Measurements from ENCODE around the gene EHMT1. TPM values are rescaled to one million over a fixed set of nuclear protein-coding genes. Genes with fewer than 3 reads are reported as not detected.

Gene EHMT1
- total RNA-seq, 6 experiments from 2014 or later = 26.8 to 51.9 (median 36.7) TPM

DNA sequence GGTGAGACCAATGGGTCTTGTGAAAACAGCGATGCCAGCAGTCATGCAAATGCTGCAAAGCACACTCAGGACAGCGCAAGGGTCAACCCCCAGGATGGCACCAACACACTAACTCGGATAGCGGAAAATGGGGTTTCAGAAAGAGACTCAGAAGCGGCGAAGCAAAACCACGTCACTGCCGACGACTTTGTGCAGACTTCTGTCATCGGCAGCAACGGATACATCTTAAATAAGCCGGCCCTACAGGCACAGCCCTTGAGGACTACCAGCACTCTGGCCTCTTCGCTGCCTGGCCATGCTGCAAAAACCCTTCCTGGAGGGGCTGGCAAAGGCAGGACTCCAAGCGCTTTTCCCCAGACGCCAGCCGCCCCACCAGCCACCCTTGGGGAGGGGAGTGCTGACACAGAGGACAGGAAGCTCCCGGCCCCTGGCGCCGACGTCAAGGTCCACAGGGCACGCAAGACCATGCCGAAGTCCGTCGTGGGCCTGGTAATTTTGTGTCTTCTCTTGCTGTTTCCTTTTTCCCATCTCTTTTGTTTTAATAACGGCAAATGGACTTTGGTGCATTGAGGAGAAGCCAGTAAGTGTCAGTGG, 98.0 kb downstream of the EHMT1 start:
- H3K9me3 ChIP-seq = no peaks in the 10 kb centered on the region
- WGBS (ENCODE audit: insufficient coverage, low coverage, low lambda C conversion rate, missing lambda C conversion rate) = 94% methylated on average over 6 of the region's 25 CpGs
- no peaks in the 10 kb centered on the region for H3K4me1 ChIP-seq
- H3K36me3 ChIP-seq = peaks cover 0 to 27% (median 3%) of the 10 kb centered on the region in 4 donors
- ATAC-seq = no peak
- intact Hi-C loops (cut with DNase I) = no loop called here
- no peak overlapping the region for H3K27ac ChIP-seq
- DNase-seq = no peak
- H3K4me3 ChIP-seq = no peak overlapping the region
- H3K27me3 ChIP-seq = no peaks in the 10 kb centered on the region
- TF ChIP-seq POLR2A (IDR thresholded peaks at IDR 0.05) = no peak
- TF ChIP-seq, protein P1, sequence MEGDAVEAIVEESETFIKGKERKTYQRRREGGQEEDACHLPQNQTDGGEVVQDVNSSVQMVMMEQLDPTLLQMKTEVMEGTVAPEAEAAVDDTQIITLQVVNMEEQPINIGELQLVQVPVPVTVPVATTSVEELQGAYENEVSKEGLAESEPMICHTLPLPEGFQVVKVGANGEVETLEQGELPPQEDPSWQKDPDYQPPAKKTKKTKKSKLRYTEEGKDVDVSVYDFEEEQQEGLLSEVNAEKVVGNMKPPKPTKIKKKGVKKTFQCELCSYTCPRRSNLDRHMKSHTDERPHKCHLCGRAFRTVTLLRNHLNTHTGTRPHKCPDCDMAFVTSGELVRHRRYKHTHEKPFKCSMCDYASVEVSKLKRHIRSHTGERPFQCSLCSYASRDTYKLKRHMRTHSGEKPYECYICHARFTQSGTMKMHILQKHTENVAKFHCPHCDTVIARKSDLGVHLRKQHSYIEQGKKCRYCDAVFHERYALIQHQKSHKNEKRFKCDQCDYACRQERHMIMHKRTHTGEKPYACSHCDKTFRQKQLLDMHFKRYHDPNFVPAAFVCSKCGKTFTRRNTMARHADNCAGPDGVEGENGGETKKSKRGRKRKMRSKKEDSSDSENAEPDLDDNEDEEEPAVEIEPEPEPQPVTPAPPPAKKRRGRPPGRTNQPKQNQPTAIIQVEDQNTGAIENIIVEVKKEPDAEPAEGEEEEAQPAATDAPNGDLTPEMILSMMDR (IDR thresholded peaks at IDR 0.05) = no peak

GRCh38 chr9:137717776-137718327, 99.0 kb downstream of the EHMT1 start:
- no peak for DNase-seq
- H3K4me3 ChIP-seq = no peak overlapping the region
- peak in 1 of 4 donors; percentile 18 for ATAC-seq
- H3K27me3 ChIP-seq = no peaks in the 10 kb centered on the region
- TF ChIP-seq, protein P1 (IDR thresholded peaks at IDR 0.05) = no peak
- TF ChIP-seq POLR2A (IDR thresholded peaks at IDR 0.05) = no peak
- 96% methylated on average over 5 of the region's 28 CpGs for WGBS (ENCODE audit: insufficient coverage, low coverage, low lambda C conversion rate, missing lambda C conversion rate)
- H3K27ac ChIP-seq = no peak overlapping the region
- no peaks in the 10 kb centered on the region for H3K9me3 ChIP-seq
- H3K36me3 ChIP-seq = peaks cover 0 to 27% (median 3%) of the 10 kb centered on the region in 4 donors
- intact Hi-C loops (cut with DNase I) = no loop called here
- H3K4me1 ChIP-seq = no peaks in the 10 kb centered on the region

DNA sequence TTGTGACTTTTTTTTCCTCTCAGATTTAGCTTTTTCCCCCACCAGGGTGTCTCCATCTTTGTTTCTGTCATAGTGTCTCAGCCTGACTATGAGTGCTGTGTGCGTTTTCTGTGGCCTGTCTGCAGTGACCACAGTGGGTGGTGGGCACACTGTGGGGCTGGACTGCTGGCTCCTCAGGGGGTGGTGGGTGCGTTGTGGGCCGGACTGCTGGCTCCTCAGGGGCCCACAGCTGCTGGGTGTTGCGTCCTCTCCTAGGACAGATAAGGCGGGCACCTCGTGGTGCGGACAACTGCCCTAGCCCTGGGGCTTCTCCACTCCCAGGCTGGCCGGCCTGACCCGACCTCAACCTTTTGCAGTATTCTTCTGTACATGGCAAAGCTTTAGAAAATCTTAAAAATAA, 100.4 kb downstream of the EHMT1 start:
- TF ChIP-seq, protein P1 (IDR thresholded peaks at IDR 0.05) = no peak
- TF ChIP-seq POLR2A (IDR thresholded peaks at IDR 0.05) = no peak
- no peak overlapping the region for H3K27ac ChIP-seq
- DNase-seq (no peak), ATAC-seq (no peak)
- no peaks in the 10 kb centered on the region for H3K4me1 ChIP-seq
- H3K9me3 ChIP-seq = no peaks in the 10 kb centered on the region
- H3K36me3 ChIP-seq = peaks cover 0 to 27% (median 3%) of the 10 kb centered on the region in 4 donors
- no peak overlapping the region for H3K4me3 ChIP-seq
- H3K27me3 ChIP-seq = no peaks in the 10 kb centered on the region
- intact Hi-C loops (cut with DNase I) = no loop called here
- 85% methylated on average over 3 of the region's 9 CpGs for WGBS (ENCODE audit: insufficient coverage, low coverage, low lambda C conversion rate, missing lambda C conversion rate)

DNA sequence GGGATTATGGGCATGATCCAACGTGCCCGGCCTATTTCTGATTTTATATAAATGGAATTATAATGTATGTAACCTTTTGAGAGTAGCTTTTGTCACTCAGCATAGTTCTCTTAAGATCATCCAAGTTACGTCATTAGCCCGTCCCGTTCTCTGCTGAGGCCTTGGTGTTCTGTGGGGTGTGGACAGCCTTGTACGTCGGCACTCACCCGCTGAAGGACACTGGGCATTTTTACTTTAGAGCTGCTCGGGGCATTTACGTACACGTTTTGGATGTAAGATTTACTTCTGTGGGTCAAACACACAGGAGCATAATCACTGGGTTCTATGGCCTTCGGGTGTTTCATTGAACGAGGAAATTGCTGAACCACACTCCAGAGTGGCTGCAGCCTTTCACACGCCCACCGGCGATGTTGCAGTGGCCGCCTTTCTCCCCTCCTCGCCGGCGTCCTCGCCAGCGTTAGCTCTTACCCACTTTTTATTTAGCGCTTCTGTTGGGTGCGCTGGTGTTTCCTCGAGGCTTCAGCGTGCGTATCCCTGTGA, 101.8 kb downstream of the EHMT1 start:
- ATAC-seq (no peak), DNase-seq (no peak)
- Histone ChIP-seq H3K4me3 (no peak overlapping the region), H3K9me3 (no peaks in the 10 kb centered on the region), H3K27me3 (no peaks in the 10 kb centered on the region), H3K27ac (no peak overlapping the region), H3K36me3 (peaks cover 0 to 27% (median 3%) of the 10 kb centered on the region in 4 donors), H3K4me1 (peaks cover 0 to 1% (median 0%) of the 10 kb centered on the region in 4 donors)
- 94% methylated on average over 24 of the region's 27 CpGs for WGBS (ENCODE audit: insufficient coverage, low coverage, low lambda C conversion rate, missing lambda C conversion rate)
- intact Hi-C loops (cut with DNase I) = no loop called here
- no peak for TF ChIP-seq POLR2A (IDR thresholded peaks at IDR 0.05)
- TF ChIP-seq, protein P1 (IDR thresholded peaks at IDR 0.05) = no peak

All from right lobe of liver (tissue), 6 donors.